Skeletal muscle satellite cell (primary cell): ENCODE measurements around the gene ZNF519.
"Not testable (repeated sequence)": the region's sequence is repeated elsewhere in the genome, so short reads cannot be mapped to it uniquely, and the experiment has no call there.

ENCODE experiments used
- H3K27me3 ChIP-seq: 2 replicates; pipeline ENCODE4 v1.7.0; 2013; ENCODE audit warnings: low read length; ENCODE audit not compliant: control insufficient read depth, insufficient read depth
- H3K36me3 ChIP-seq: 2 replicates; pipeline ENCODE4 v1.7.0; 2013; ENCODE audit warnings: mild to moderate bottlenecking, control low read depth, low read length; ENCODE audit not compliant: insufficient read depth
- H3K4me1 ChIP-seq: 2 replicates; pipeline ENCODE4 v1.7.0; 2013; ENCODE audit warnings: low read length; ENCODE audit not compliant: control insufficient read depth, insufficient read depth
- H3K4me2 ChIP-seq: 2 replicates; pipeline ENCODE4 v1.7.0; 2013; ENCODE audit warnings: mild to moderate bottlenecking, low read length
- H3K4me3 ChIP-seq: 2 replicates; pipeline ENCODE4 v1.7.0; 2013; ENCODE audit warnings: low read length
- H3K9ac ChIP-seq: 2 replicates; pipeline ENCODE4 v1.7.0; 2013; ENCODE audit warnings: mild to moderate bottlenecking, low read depth, low read length, moderate library complexity
- H3K9me3 ChIP-seq: replicated peaks from 2 replicates; pipeline ENCODE4 v1.7.0; 2013; ENCODE audit warnings: mild to moderate bottlenecking, control low read depth, low read length

ZNF519 gene

DNA sequence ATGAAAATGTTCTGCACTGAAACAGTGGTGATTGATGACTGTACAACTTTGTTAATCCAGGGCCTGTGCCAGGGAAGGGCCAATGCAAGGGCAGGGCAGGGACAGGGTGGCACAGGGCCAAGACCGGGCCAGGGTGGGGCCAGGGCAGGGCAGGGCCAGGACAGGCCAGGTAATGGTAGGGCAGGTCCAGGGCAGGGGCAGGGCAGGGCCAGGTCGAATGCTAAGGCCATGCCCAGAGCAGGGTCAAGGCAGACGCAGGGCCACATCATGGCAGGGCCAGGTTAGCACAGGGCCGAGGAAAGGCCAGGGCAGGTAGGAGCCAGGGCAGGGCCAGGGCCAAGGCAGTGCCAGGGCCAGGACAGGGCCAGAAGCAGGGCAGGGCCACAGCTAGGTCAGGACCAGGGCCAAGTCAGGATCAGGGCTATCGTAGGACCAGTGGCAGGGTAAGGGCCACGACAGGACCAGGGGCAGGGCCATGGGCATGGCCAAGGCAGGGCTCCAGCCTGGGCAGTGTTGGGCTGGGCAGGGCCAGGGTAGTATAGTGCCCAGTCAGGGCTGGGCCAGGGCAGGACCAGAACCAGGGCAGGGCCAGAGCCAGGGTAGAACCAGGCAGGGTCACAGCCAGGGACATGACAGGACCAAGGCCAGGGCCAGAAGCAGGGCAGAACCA lies 38.3 kb upstream of the ZNF519 start:
- H3K36me3 ChIP-seq, H3K27me3 ChIP-seq, H3K9me3 ChIP-seq, H3K9ac ChIP-seq, H3K4me3 ChIP-seq, H3K4me2 ChIP-seq, H3K4me1 ChIP-seq: not testable (repeated sequence)

DNA sequence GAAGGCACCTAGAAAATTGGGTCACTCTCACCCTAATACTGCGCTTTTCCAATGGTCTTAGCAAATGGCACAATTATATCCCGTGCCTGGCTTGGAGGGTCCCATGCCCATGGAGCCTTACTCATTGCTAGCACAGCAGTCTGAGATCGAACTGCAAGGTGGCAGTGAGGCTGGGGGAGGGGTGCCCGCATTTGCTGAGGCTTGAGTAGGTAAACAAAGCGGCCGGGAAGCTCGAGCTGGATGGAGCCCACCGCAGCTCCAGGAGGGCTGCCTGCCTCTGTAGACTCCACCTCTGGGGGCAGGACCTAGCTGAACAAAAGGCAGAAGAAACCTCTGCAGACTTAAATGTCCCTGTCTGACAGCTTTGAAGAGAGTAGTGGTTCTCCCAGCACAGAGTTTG lies 30.7 kb upstream of the ZNF519 start:
- H3K4me1 ChIP-seq, H3K9me3 ChIP-seq, H3K4me2 ChIP-seq, H3K27me3 ChIP-seq, H3K36me3 ChIP-seq, H3K4me3 ChIP-seq, H3K9ac ChIP-seq: not testable (repeated sequence)

GRCh38 chr18:14151564-14152113 lies 19.4 kb upstream of the ZNF519 start:
- H3K36me3 ChIP-seq, H3K27me3 ChIP-seq, H3K4me3 ChIP-seq, H3K9ac ChIP-seq, H3K4me1 ChIP-seq, H3K4me2 ChIP-seq, H3K9me3 ChIP-seq: not testable (repeated sequence)

DNA sequence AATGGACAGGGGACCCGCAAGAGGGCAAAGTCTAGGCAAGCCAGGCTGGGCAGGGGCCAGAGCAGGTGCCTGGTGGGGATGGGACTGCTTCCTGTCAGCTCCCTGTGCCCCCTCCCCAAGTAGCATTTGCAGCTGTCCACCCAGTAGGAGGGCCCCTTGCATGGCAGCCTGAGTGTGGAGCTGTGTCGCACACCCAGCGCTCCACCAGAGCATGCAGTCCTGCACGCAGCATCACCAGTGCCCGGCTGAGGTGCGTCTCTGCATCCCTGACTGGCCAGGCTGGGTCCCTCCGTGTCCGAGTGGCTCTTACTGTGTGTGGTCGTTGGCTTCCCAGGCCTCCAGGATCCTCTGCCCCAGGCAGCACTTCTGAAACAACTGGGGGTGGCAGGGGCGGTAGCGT lies 18.5 kb upstream of the ZNF519 start:
- H3K36me3 ChIP-seq, H3K4me2 ChIP-seq, H3K9me3 ChIP-seq, H3K27me3 ChIP-seq, H3K4me1 ChIP-seq, H3K4me3 ChIP-seq, H3K9ac ChIP-seq: not testable (repeated sequence)

DNA sequence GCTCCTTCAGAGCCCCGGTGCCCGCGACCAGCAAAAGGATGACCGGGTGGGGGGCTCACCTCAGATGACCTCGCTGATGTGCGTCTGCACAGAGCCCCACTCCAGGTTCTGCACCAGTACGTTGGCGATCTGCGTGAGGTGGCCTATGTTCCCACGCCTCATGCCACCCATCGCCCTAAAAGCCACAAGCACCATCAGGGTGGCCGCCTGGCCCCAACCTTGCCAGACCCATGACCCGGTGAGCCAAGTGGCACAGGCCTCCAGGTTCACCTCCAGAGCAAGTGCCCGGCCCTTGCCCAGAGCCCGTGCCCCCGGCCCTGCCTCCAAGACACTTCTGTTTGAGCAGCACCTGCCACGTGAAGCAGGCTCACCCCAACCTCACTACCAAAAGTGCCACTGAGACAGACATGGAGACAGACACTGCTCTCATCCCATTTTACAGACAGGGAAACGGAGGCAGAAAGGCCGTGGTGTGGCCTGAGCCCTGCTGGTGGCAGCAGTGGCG lies 17.7 kb upstream of the ZNF519 start:
- H3K27me3 ChIP-seq, H3K4me2 ChIP-seq: not testable (repeated sequence)

GRCh38 chr18:14149121-14149850 lies 17.1 kb upstream of the ZNF519 start:
- H3K36me3 ChIP-seq, H3K27me3 ChIP-seq, H3K9ac ChIP-seq, H3K9me3 ChIP-seq, H3K4me1 ChIP-seq, H3K4me3 ChIP-seq, H3K4me2 ChIP-seq: not testable (repeated sequence)

More for the DNA sequence above, 17.7 kb upstream of the ZNF519 start:
- H3K4me1 ChIP-seq, H3K9me3 ChIP-seq, H3K4me3 ChIP-seq, H3K36me3 ChIP-seq, H3K9ac ChIP-seq: not testable (repeated sequence)

DNA sequence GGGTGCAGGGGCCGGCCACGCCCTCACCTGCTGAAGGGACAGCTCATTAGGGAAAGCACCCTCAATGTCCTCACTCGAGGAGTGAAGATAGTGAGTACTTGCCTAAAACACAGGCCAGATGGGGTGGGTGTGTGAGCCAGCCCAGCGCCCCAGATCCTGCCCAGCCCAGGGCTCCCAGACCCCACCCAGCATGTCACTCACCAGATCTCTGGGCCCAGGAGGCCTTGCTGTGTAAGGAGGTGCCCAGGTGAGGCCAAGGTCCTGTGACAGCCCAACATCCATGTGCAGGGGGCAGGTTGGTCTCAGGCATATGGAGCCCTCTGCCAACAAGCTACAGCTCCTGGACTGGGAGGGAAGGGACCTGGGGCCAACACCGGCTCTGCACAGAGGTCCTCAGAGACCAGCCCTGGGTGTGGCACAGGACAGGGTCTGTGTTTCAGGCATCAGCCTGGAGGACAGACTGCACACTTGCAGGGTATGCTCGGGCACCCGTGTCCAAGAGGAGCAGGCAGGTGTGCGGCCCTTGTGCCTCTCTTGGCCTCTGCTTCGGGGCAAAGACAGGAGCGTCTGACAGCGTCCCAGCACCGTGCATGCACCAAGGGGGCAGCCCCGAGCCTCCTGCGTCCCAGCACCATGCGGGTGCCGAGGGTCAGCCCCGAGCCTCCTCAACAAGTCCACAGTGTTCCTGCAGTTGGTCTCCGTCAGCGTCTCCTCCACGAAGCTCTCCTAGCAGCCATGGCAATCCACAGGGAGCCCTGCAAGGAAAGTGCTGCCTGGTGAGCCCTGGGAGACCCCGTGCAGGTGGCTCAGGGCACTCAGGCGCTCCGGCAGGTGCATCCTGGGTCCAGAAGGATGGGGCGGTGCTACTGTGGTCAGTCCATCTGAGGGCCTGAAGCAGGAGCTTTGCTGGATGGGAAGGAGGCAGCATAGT lies 16.0 kb upstream of the ZNF519 start:
- H3K4me2 ChIP-seq, H3K9ac ChIP-seq, H3K27me3 ChIP-seq, H3K4me1 ChIP-seq, H3K9me3 ChIP-seq, H3K4me3 ChIP-seq, H3K36me3 ChIP-seq: not testable (repeated sequence)

DNA sequence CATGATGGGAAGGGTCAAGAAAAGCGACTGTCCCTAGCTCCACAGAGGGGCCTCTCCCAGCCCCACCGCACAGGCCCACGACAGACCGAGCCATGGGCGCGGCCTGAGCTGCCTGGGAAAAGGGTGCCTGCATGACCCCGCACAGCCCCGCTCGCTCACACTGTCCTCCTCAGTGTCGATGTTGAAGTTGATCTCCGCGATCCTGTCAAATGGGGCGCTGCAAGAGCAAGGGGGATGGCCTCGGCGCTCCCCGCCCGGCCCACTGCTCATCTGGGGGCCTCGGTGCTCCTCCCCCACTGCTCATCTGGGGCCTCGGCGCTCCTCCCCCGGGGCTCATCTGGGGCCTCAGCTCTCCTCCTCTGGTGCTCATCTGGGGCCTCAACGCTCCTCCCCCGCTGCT lies 14.5 kb upstream of the ZNF519 start:
- not testable (repeated sequence) for H3K9me3 ChIP-seq, H3K27me3 ChIP-seq, H3K4me3 ChIP-seq, H3K4me2 ChIP-seq, H3K36me3 ChIP-seq, H3K4me1 ChIP-seq, H3K9ac ChIP-seq

DNA sequence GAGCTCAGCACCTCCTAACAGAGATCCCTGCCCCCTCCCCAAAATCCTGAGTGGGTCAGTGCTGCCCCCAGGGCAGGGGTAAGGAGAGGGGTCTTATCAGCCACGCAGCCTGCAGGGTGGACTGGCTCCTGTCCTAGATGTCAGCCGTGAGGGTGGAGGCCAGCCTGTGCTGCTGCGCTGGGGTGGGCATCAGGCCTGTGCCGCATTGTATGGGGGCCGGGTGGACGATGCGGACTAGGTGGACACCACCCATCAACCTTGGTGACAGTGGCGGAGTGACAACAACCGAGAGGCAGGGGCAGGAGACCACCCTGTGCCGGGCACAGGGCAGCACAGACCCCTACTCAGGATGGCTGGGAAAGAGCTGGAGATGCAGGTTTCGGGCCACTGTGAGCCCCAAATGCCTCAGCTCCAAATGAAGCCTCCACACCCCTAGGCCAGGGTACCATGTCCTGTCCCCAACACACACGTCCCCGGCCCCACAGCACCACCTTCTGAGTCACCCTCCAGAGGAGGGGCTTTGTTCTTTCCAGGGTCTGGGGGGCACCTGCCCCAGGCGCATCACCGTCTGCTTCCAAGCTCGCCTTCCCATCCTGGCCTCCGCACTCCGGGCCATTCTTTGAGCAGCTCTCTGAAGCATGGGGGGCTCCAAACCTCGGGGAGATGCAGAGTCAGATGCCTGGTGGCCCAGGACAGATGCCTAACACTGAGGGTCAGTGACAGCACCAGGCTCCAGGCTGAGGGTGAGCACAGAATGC lies 13.5 kb upstream of the ZNF519 start:
- H3K4me1 ChIP-seq, H3K9ac ChIP-seq, H3K9me3 ChIP-seq, H3K36me3 ChIP-seq, H3K4me2 ChIP-seq, H3K4me3 ChIP-seq, H3K27me3 ChIP-seq: not testable (repeated sequence)

DNA sequence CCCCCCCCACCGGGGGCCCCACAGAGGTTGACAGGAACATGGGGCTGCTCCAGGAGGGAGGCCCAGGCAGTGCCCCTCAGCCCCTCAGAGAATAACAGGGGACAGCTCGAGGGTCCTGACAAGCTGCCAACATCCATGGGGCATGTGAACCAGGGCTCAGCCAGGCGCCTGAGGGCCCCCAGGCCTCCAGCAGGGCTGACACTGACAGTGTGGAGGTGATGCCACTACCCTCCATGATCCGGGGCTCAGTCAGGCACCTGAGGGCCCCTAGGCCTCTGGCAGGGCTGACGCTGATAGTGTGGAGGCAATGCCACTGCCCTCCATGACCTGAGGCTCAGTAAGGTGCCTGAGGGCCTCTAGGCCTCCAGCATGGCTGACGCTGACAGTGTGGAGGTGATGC lies 12.8 kb upstream of the ZNF519 start:
- not testable (repeated sequence) for H3K9ac ChIP-seq, H3K36me3 ChIP-seq, H3K4me1 ChIP-seq, H3K27me3 ChIP-seq, H3K9me3 ChIP-seq, H3K4me3 ChIP-seq, H3K4me2 ChIP-seq

DNA sequence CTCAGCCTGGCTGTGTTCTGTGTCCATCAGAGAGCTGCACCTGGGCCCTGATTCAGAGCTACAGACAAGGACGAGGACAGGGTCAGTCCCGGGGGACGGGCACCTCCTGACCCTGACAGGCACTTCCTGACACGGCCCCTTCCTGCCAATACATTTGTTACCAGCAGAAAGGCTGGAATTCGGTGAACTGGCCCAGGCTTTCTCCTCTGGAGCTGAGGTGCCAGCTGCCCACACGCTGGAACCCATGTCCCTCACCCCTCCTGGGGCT lies 12.3 kb upstream of the ZNF519 start:
- no peaks in the 10 kb centered on the region for H3K27me3 ChIP-seq
- H3K4me1 ChIP-seq = no peaks in the 10 kb centered on the region
- no peak overlapping the region for H3K4me2 ChIP-seq
- no peaks in the 10 kb centered on the region for H3K9me3 ChIP-seq
- no peaks in the 10 kb centered on the region for H3K36me3 ChIP-seq
- no peak overlapping the region for H3K4me3 ChIP-seq
- no peak overlapping the region for H3K9ac ChIP-seq
